Measurements from ENCODE around the gene TMC1.

DNA sequence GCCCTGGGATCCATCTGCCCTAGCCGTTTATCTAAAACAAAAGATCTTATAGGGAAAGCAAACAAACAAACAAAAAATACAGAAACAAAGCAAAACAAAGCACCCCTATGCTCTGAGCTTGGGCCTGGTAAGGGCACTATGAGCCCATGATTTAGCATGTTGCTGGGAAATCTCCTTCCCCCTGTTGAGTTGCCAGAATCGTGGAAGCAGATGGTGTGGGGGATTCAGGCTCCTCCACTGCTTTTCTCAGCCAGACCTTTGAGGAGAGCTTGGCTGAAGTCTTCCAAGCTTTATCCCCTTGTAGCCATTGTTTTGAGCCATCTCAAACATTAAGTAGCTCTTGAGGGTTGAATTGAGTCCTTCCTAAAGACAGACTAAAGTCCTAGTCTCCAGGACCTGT is 29.9 kb downstream of the TMC1 start:
- TF ChIP-seq, protein P1, sequence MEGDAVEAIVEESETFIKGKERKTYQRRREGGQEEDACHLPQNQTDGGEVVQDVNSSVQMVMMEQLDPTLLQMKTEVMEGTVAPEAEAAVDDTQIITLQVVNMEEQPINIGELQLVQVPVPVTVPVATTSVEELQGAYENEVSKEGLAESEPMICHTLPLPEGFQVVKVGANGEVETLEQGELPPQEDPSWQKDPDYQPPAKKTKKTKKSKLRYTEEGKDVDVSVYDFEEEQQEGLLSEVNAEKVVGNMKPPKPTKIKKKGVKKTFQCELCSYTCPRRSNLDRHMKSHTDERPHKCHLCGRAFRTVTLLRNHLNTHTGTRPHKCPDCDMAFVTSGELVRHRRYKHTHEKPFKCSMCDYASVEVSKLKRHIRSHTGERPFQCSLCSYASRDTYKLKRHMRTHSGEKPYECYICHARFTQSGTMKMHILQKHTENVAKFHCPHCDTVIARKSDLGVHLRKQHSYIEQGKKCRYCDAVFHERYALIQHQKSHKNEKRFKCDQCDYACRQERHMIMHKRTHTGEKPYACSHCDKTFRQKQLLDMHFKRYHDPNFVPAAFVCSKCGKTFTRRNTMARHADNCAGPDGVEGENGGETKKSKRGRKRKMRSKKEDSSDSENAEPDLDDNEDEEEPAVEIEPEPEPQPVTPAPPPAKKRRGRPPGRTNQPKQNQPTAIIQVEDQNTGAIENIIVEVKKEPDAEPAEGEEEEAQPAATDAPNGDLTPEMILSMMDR (conservative IDR thresholded peaks at IDR 0.05 in 1 of 2, IDR thresholded peaks at IDR 0.05 in 1 of 2; ENCODE audit: extremely low read depth in 1 of 2, insufficient read depth in 1 of 2, low read depth in 1 of 2, low read length in 2 of 2) = no peak
- TF ChIP-seq EZH2 (IDR thresholded peaks at IDR 0.05; ENCODE audit: borderline replicate concordance, low read length) = no peak
